Measurements from ENCODE around the gene PIP. TPM values are rescaled to one million over a fixed set of nuclear protein-coding genes. Genes with fewer than 3 reads are reported as not detected.

The PIP gene
- total RNA-seq, 1 experiment from 2014 or later: not detected

- Histone ChIP-seq H3K4me3 (ENCODE audit: low read depth in 2 of 2, low read length in 2 of 2) (no peak overlapping the region), H3K9me3 (ENCODE audit: control insufficient read depth, insufficient read depth, low read depth, low read length) (peaks cover 3% of the 10 kb centered on the region; the same call in 1 of the 2 replicates), H3K4me1 (ENCODE audit: control insufficient read depth, insufficient read depth, low read length) (no peaks in the 10 kb centered on the region), H3K27me3 (ENCODE audit: control insufficient read depth, insufficient read depth, low read length) (no peaks in the 10 kb centered on the region), H3K27ac (ENCODE audit: low read length) (no peak overlapping the region), H3K36me3 (ENCODE audit: control insufficient read depth, insufficient read depth, low read length) (no peaks in the 10 kb centered on the region)
- no peak for DNase-seq (ENCODE audit: low read depth, low spot score)
- ATAC-seq: no peak
- in situ Hi-C loops (cut with HindIII; ENCODE audit: low pct_unique_long_range_greater_than_20kb, low sequenced_read_pairs) (no loop called here), intact Hi-C loops (cut with micrococcal nuclease; ENCODE audit: unreplicated experiment) (no loop called here)
- POLR2A ChIA-PET: no interaction called here
- no TSS peak for BruUV-seq (replicated peaks)
- TF ChIP-seq POLR2AphosphoS5 (IDR thresholded peaks at IDR 0.05; ENCODE audit: low read depth, low read length) (no peak), REST (IDR thresholded peaks at IDR 0.05; ENCODE audit: insufficient read depth in 1 of 2, low read depth in 2 of 2, low read length in 1 of 2) (no peak), CTCF (IDR thresholded peaks at IDR 0.05) (no peak), SIN3A (IDR thresholded peaks at IDR 0.05; ENCODE audit: borderline replicate concordance, insufficient read depth, low read depth, low read length) (no peak), TCF7L2 (IDR thresholded peaks at IDR 0.05; ENCODE audit: low read depth, low read length) (no peak)
- CTCF ChIA-PET: interaction anchor here (0.6 kb wide), 1 partner anchor 167 kb away, joined by 4 read pairs; no protein-coding TSS in a partner anchor
Measured at GRCh38 chr7:143181349-143181748, 49.5 kb downstream of the PIP start.

- H3K4me1 ChIP-seq (ENCODE audit: control insufficient read depth, insufficient read depth, low read length): no peaks in the 10 kb centered on the region
- no peak for TF ChIP-seq SIN3A (IDR thresholded peaks at IDR 0.05; ENCODE audit: borderline replicate concordance, insufficient read depth, low read depth, low read length)
- TF ChIP-seq POLR2AphosphoS5 (IDR thresholded peaks at IDR 0.05; ENCODE audit: low read depth, low read length): no peak
- no peak for TF ChIP-seq CTCF (IDR thresholded peaks at IDR 0.05)
- TF ChIP-seq TCF7L2 (IDR thresholded peaks at IDR 0.05; ENCODE audit: low read depth, low read length): no peak
- TF ChIP-seq REST (IDR thresholded peaks at IDR 0.05; ENCODE audit: insufficient read depth in 1 of 2, low read depth in 2 of 2, low read length in 1 of 2): no peak
- in situ Hi-C loops (cut with HindIII; ENCODE audit: low pct_unique_long_range_greater_than_20kb, low sequenced_read_pairs) (no loop called here), intact Hi-C loops (cut with micrococcal nuclease; ENCODE audit: unreplicated experiment) (no loop called here)
- no peak within 1 kb of the TSS for H3K4me3 ChIP-seq (ENCODE audit: low read depth in 2 of 2, low read length in 2 of 2)
- no peak for DNase-seq (ENCODE audit: low read depth, low spot score)
- H3K9me3 ChIP-seq (ENCODE audit: control insufficient read depth, insufficient read depth, low read depth, low read length): peaks cover 3% of the 10 kb centered on the region; the same call in 1 of the 2 replicates
- no peak for ATAC-seq
- no peaks in the 10 kb centered on the region for H3K27me3 ChIP-seq (ENCODE audit: control insufficient read depth, insufficient read depth, low read length)
- BruUV-seq (replicated peaks): no TSS peak
- no peaks in the 10 kb centered on the region for H3K36me3 ChIP-seq (ENCODE audit: control insufficient read depth, insufficient read depth, low read length)
- ChIA-PET POLR2A (no interaction called here), CTCF (no interaction called here)
- H3K27ac ChIP-seq (ENCODE audit: low read length): no peak within 1 kb of the TSS
Measured at GRCh38 chr7:143183024-143183423, 51.1 kb downstream of the PIP start, which contains the start of gene TAS2R39. Gene TAS2R39, plus strand, starts transcription at chr7:143183419. Its CDS starts 0 bp downstream, at chr7:143183419.
